Vagina (tissue), 2 donors: Measurements from ENCODE around the gene OPRD1.

ENCODE experiments used
- CTCF ChIP-seq, 3 experiments: fragments of 450-650 bp in 2 of 3; fragments of 200-600 bp in 1 of 3; sonication (generic) in 1 of 3; IDR thresholded peaks; one replicate each; pipeline ENCODE4 v1.5.1; 2017 to 2019; ENCODE audit warnings: antibody characterized with exemption in 3 of 3, mild to moderate bottlenecking in 2 of 3, moderate library complexity in 2 of 3
- POLR2A ChIP-seq, 2 donors: fragments of 450-650 bp; IDR thresholded peaks; one replicate each; pipeline ENCODE4 v1.6.1; 2017; ENCODE audit warnings: antibody characterized with exemption in 2 of 2, mild to moderate bottlenecking in 2 of 2, moderate library complexity in 2 of 2
- POLR2AphosphoS5 ChIP-seq, 2 donors: sonication (generic); formaldehyde crosslinking; IDR thresholded peaks; one replicate each; pipeline ENCODE4 v1.9.0; 2017; ENCODE audit warnings: antibody characterized with exemption in 2 of 2, mild to moderate bottlenecking in 2 of 2, low read depth in 1 of 2; ENCODE audit not compliant: insufficient read depth in 1 of 2

DNA sequence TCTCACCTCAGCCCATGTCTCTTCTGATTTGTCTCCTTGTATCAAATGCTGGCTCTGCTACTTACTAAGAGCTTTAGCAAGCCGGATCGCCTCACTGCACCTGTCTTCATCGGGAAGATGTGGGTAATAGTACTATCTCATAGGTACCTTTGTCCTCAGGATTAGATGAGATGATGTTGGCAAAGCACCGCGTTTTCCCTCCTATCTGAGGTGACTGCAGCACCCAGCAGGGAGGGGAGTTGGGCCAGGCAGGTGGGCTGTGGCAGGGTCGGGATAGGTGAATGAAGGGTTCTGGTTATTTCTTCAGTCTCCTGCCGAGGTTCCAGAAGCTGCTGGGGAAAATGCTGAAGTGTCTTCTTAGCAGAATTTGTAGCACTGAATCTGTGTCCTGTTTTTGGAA lies 5.2 kb downstream of the OPRD1 start:
- TF ChIP-seq CTCF (IDR thresholded peaks at IDR 0.05) (no peak), POLR2A (IDR thresholded peaks at IDR 0.05) (no peak), POLR2AphosphoS5 (IDR thresholded peaks at IDR 0.05; ENCODE audit: insufficient read depth in 1 of 2, low read depth in 1 of 2) (no peak)
